ENCODE data around the gene ZCWPW1.
A peak's percentile ranks its signal among the peaks of the same experiment; 100 is the strongest.

ZCWPW1 gene

GRCh38 chr7:100415448-100415847, 13.1 kb downstream of the ZCWPW1 start:
- Histone ChIP-seq H3K27ac (no peak overlapping the region), H3K4me3 (no peak overlapping the region)

GRCh38 chr7:100413889-100414288, 14.6 kb downstream of the ZCWPW1 start:
- no peak overlapping the region for H3K27ac ChIP-seq
- no peak overlapping the region for H3K4me3 ChIP-seq

GRCh38 chr7:100413346-100413745, 15.2 kb downstream of the ZCWPW1 start:
- Histone ChIP-seq H3K4me3 (no peak overlapping the region), H3K27ac (no peak overlapping the region)

GRCh38 chr7:100411101-100411500, 17.4 kb downstream of the ZCWPW1 start:
- Histone ChIP-seq H3K4me3 (no peak overlapping the region), H3K27ac (no peak overlapping the region)

GRCh38 chr7:100407285-100408180, 21.0 kb downstream of the ZCWPW1 start:
- H3K4me3 ChIP-seq, result no peak overlapping the region
- no peak overlapping the region for H3K27ac ChIP-seq

GRCh38 chr7:100406767-100407166, 21.7 kb downstream of the ZCWPW1 start:
- H3K4me3 ChIP-seq, result no peak overlapping the region
- no peak overlapping the region for H3K27ac ChIP-seq

- Histone ChIP-seq H3K4me3 (no peak overlapping the region), H3K27ac (no peak overlapping the region)
These were observed 26.3 kb downstream of the ZCWPW1 start for GRCh38 chr7:100402241-100402640.

- no peak overlapping the region for H3K27ac ChIP-seq
- no peak overlapping the region for H3K4me3 ChIP-seq
These were observed 26.7 kb downstream of the ZCWPW1 start for GRCh38 chr7:100401811-100402210.

- Histone ChIP-seq H3K4me3 (no peak overlapping the region), H3K27ac (no peak overlapping the region)
These were observed 27.8 kb downstream of the ZCWPW1 start for GRCh38 chr7:100400656-100401055.

- H3K27ac ChIP-seq, result no peak overlapping the region
- H3K4me3 ChIP-seq, result no peak overlapping the region
These were observed 28.5 kb downstream of the ZCWPW1 start for GRCh38 chr7:100400041-100400440.

- H3K4me3 ChIP-seq, result no peak overlapping the region
- no peak overlapping the region for H3K27ac ChIP-seq
These were observed 30.3 kb downstream of the ZCWPW1 start for GRCh38 chr7:100398239-100398638.

- peak overlapping the region in 3 of 21 experiments; percentile 37 to 76 (median 57) for H3K27ac ChIP-seq
- no peak overlapping the region for H3K4me3 ChIP-seq
These were observed 31.0 kb downstream of the ZCWPW1 start for GRCh38 chr7:100397315-100398081.

GRCh38 chr7:100396421-100396982, 32.0 kb downstream of the ZCWPW1 start:
- no peak overlapping the region for H3K4me3 ChIP-seq
- H3K27ac ChIP-seq, result peak overlapping the region in 5 of 21 experiments; percentile 37 to 76 (median 44)

- Histone ChIP-seq H3K4me3 (no peak overlapping the region), H3K27ac (no peak overlapping the region)
These were observed 34.4 kb downstream of the ZCWPW1 start for GRCh38 chr7:100394077-100394476.

- Histone ChIP-seq H3K4me3 (no peak overlapping the region), H3K27ac (no peak overlapping the region)
These were observed 35.1 kb downstream of the ZCWPW1 start for GRCh38 chr7:100393233-100393905.

- H3K27ac ChIP-seq, result no peak overlapping the region
- H3K4me3 ChIP-seq, result no peak overlapping the region
These were observed 38.1 kb downstream of the ZCWPW1 start for GRCh38 chr7:100390286-100391009.

GRCh38 chr7:100389437-100390088, 38.9 kb downstream of the ZCWPW1 start:
- Histone ChIP-seq H3K27ac (no peak overlapping the region), H3K4me3 (no peak overlapping the region)

- no peak overlapping the region for H3K4me3 ChIP-seq
- H3K27ac ChIP-seq, result no peak overlapping the region
These were observed 40.8 kb downstream of the ZCWPW1 start for GRCh38 chr7:100387695-100388094.

- H3K4me3 ChIP-seq, result no peak overlapping the region
- H3K27ac ChIP-seq, result no peak overlapping the region
These were observed 41.6 kb downstream of the ZCWPW1 start for GRCh38 chr7:100386940-100387339.
